NCI-H1105 treated with DMSO at 0.1 percent for 48 hours (cell line): ENCODE data around the gene VPS25.
"Not testable (repeated sequence)": the region's sequence is repeated elsewhere in the genome, so short reads cannot be mapped to it uniquely, and the experiment has no call there.

Experiments
- DNase-seq: peaks from one replicate; lab custom pipeline; 2025; lab: John Stamatoyannopoulos, UW

VPS25 gene

DNA sequence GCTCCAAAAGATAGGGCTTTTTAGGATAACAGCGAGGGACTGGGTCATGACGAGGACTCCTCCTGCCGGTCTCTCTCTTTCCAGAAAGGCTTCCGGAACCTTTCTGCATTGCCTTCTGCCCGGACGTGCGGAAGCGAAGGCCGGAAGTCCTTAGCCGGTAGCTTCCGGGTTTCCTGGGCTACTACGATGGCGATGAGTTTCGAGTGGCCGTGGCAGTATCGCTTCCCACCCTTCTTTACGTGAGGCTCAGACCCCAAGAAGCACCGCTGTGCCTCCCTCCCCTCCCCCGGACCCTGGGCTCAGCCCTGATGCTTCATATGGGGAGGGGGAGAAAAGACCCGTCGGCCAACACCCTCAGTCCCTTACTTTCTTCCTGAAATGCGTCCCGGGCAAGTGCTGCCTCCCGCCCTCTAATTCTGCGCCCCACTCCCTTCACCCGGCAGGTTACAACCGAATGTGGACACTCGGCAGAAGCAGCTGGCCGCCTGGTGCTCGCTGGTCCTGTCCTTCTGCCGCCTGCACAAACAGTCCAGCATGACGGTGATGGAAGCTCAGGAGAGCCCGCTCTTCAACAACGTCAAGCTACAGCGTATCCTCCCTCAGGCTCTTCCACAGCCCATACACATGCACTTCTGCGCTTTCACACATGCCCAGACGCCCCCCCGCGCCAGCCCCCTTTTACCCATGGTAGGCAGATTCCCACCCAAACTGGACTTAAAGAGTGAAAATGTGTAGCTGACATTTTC, at the start of gene VPS25:
TSS of gene VPS25 (plus strand) at position 160 of the 746 bp plus-strand sequence. CDS start at position 187, 27 bp downstream.
- peak; percentile 70 for DNase-seq

DNA sequence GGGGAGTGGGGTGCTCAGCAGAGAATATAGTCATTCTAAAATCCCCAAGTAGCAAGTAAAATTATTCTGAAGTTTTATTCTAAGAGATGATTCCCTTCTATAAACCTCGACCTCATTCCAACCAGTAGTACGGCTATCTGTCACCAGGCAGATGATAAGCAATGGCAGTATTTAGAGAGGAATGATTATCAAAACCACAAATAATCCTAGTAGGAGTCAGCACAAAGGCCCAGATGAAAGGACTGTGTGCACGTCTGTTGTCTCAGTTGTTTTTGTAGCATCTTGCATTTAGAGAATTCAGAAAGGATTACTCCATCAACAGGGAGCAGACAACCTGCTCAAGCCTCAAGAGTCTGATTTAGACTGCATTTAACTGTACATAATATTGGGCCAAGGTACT, 49.6 kb upstream of the VPS25 start:
- no peak for DNase-seq

DNA sequence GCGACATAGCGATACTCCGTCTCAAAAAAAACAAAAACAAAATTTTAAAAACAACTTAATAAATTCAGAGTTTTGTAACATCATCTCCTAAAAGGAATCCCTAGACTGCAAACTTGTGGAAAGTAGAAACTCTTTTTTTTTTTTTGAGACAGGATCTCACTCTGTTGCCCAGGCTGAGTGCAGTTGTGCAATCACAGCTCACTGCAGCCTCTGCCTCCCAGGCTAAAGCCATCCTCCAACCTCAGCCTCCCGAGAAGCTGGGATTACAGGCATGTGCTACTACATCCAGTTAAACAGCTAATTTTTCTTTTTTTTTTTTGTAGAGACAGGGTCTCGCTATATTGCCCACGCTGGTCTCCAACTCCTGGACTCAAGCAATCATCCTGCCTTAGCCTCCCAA, 48.1 kb upstream of the VPS25 start:
- no peak for DNase-seq

DNA sequence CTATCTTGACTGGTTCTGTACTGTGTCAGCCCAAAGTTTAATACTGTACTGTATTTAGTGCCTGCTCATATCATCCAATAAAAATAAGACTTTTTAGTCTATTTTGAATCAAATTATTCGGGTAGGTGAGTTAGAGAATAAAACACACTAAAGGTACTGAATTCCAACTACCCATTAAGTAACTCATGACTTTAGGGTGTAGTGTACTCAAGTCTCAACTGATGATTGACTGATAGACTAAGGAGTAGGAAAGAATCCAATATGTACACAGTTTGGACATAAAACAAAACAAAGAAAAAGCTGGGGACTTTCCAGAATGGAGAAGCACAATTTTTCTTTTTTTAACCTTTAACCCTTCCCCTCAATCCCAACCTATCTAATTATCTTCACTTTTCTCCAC, 32.5 kb upstream of the VPS25 start:
- DNase-seq: no peak

DNA sequence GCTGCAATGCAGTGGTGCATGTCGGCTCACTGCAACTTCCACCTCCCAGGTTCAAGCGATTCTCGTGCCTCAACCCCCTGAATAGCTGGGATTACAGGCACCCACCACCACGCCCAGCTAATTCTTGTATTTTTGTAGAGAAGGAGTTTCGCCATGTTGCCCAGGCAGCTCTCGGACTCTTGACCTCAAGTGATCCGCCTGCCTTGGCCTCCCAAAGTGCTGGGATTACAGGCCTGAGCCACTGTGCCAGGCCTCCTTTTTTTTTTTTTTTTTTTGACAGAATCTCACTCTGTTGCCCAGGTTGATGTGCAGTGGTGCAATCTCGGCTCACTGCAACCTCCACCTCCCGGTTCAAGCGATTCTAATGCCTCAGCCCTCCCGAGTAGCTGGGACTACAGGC, 30.3 kb upstream of the VPS25 start:
- DNase-seq: not testable (repeated sequence)

DNA sequence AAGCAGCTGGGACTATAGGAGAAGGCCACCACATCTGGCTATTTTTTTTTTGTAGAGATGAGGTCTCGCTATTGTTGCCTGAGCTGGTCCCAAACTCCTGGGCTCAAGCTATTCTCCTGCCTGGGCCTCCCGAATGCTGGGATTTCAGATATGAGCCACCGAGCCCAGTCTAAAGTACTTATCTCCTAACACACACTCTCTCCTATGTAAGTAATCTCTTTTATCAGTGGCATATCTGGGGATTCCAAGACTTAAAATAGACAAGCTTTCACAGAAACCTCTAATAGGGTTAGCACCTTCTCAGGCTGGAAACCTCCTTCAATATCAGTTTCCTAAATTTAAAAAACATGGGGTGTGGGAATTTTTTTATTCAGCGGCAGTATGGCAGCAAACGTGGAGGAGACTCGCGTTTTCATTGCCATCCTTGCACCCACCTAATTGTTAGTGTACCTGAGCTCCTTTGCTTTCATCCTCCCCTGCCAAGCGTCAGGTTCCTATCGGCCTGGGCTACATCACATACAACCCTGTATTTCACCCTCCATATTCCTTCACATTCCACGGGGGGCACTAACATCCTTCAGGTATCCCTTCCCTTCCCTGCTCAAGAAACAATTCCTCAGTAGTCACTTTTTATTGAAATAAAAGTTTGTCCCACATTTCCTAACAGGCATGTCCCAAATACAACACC, 29.5 kb upstream of the VPS25 start:
- DNase-seq: no peak

DNA sequence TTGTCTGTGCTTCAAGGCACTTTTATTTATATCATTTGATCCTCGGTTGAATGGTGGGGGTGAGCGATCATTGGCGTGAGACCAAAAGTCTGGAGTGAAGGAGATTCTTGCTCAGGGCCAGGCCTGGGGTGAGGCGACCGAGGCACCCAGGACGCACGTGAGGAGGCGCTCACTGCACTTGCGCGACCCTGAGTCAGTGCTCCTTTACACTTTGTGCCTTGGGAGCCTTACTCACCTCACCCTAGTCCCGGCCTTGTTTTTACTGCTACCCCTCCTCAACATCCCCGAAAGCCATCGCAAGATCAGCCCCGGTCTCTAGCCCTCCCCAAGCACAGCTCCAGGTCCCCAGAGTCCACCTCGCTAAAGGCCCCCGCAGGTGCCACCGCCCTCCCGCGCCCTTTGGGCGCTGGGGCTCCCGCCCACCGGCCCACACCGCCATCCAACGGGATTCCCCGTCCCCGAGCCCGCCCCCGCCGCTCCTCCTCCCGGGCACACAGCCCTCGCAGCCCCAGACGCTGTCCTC, 28.9 kb upstream of the VPS25 start:
- DNase-seq: peak; percentile 76

DNA sequence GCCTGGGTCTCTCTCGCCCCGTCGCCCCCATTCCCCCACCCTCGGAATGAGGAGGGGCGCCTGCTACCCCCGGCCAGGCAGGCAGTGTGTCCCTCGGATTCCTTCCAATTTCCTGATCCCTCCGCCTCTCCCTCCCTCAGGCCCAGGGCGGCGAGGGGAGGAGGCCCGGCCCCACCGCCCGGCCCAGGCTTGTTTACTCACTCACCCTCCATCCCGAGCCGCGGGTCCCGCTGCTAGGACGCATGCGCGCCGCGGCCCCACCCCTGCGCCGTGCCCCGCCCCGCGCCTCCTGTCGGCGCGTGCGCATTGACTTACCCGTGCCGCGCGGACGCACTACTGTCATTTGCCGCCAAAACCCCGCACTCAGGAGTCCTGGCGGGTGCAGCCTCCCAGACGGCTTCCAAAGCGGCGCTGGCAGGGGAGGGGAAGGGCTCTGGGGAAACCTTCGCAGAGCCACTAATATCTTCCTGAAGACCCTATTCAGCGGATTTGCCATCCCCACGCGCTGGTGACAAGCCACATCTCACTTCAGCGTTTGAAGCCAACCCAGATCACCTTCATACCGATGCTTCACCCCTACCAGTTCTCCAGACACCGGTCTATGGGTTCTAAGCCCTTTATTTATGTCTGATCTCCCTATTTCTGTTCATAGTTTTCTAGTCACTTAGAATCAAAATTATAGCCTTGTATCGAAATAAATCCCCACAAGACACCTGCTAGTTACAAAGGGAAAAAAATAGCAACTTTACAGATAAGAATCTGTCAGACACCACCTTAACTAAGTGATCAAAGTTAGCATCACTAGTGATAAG, 28.2 kb upstream of the VPS25 start, which contains the start of gene EZH1:
TSS of gene EZH1 (minus strand) at position 235 of the 812 bp plus-strand sequence. CDS start 16,099 bp downstream, outside the sequence.
- DNase-seq: peak; percentile 90

DNA sequence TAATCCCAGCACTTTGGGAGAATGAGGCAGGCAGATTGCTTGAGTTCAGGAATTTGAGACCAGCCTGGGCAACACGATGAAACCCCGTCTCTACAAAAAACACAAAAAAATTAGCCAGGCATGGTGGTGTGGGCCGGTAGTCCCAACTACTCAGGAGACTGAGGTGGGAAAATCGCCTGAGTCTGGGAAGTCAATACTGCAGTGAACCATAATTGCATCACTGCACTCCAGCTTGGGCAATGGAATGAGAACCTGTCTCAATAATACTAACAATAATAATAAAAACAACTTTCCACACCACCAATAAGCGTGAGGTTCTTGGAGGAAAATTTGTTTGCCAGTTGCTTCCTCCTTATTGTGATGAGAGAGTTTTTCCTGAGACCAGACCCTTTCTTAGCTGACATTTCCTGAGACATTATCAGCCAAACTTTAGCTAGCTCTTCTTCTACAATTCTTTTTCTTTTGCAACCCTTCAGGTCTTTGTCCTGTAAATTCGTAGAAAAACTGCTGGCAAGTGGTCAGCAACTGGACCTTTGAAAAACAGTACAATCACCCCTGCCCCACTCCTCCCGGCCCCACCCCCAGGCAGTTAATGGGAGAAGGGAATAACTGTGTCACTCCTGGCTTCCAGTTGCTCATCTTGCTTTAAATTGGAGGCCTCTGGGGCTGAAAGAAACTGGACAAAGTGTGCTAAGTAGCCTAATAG, 24.9 kb upstream of the VPS25 start:
- no peak for DNase-seq

DNA sequence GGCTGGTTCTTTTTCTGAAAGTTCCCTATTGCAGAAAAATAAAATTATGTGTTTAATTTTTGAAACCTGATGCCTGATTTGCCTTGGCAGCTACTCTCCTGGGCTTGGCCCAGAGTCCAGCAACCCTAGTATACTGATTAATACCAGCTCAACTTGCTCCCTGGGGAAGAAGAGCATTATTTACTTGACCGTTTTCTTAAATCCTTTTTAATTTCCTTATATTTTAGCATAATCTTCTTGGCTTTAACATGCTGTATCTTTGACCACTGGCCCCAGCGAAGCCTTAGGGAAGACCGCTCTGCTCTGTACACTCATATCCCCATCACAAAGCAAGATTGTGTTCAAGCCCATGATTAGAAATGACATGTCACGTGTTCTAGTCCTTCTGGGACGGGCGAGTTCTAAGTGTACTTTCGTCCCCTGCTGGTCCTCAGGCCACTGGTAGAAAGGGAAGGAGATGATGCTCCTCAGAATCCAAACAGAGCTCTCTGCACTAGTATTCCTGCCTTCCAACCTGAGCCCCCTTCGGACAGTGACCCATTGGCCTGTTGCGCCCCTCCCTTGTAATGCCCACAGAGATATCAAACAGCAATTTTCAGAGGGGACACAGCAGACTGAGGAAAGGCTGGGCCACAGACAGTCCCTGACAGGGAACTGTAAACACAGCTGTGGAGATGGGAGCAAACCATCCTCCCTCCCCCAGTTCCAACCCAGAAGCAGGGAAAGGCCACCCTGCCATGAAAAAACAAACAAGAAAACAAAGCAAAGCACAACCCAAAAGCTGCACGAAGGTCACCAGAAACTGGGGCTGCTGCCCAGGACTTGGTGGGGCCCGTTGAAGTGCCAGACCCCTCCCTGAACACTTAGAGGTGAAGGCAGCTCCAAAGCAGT, 24.1 kb upstream of the VPS25 start:
- DNase-seq: no peak

DNA sequence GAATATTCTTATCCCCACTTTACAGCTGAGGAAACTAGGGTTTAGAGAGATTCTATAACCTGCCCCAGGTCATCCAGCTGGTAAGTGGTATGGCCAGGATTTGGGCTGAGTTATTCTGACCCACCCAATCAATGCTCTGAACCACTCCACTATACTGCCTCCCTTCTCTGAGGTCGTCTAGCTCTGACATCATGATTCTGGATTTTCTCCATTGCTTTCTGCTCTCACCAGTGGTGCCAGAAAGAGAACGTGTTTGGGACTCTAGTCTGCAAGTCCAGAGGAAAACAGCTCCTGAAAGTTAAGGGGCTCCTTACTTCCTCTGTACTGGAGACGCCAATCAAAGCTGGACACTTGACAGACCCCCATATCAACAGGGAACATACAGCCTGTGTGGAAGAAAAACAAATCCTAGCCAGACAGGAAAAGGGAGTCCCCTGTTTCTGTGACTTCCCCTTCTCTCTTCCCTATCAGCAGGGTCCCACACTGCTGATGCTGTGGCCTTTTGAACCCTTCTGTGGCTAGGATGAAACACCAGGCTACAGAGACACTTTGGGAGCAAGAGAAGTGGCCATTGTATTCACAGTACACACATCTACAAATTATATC, 22.4 kb upstream of the VPS25 start:
- DNase-seq: no peak

DNA sequence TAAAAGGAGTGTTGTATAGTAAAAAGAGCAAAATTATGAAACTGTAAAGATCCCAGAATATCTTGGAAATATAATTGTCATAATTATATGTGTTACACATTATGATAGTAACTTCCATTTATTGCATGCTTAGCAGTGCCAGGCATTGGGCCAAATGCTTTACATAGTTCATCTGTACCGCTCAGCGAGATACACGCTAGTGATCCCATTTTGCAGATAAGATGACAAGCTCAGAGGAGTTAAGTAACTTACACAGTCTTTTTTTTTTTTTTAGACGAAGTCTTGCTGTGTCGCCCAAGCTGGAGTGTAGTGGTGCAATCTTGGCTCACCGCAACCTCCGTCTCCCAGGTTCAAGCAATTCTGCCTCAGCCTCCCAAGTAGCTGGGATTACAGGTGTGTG, 21.6 kb upstream of the VPS25 start:
- DNase-seq: no peak

DNA sequence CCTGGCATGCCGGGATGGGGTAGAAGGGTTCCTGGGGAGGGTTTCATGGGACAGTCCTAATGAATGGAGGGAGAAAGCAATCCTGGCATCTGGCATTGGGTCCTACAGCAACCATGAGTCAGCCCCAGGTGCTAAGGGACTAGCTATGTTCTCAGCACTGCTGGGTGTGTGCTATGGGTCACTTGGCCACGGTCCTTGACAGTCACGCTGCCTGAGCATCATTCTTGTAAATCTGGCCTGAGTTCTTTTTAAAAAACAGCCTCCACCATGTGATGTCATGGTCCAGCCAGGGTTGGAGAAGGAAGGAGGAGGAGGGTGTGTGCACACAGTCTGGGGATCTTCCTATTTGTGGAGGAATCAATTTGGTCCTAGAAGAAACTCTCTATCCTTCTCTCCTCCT, 18.5 kb upstream of the VPS25 start:
- no peak for DNase-seq

DNA sequence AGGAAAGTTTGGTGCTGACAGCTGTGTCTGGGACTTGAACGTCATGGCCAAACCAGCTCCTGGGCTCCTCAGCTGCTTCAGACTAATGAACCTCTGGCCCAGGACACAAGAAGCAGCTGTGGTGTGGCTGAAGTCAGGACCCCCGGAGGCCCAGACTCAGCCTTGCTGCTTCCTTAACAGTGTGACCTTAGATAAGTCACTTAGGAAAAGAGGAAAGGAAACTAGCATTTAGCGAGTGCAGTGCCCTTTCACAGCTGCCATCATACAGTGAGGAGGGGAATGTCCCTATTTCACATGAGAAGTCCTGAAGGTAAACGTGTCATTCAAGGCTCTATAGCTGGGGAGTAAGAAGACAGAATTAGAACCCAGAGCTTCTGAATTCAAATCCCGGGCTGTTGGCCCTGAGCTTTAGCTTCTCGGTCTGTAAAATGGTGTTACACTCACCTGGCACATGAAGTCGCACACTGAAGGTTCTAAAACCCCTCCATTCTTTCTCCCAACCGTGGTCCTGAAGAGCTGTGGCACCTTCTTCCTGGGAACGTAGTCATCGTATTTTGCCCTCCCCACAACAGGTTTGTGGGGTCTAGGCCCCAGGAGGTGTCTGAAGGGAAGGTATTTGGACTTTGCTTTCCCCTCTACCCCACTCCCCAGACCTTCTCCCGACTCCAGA, 13.1 kb upstream of the VPS25 start:
- DNase-seq: no peak

DNA sequence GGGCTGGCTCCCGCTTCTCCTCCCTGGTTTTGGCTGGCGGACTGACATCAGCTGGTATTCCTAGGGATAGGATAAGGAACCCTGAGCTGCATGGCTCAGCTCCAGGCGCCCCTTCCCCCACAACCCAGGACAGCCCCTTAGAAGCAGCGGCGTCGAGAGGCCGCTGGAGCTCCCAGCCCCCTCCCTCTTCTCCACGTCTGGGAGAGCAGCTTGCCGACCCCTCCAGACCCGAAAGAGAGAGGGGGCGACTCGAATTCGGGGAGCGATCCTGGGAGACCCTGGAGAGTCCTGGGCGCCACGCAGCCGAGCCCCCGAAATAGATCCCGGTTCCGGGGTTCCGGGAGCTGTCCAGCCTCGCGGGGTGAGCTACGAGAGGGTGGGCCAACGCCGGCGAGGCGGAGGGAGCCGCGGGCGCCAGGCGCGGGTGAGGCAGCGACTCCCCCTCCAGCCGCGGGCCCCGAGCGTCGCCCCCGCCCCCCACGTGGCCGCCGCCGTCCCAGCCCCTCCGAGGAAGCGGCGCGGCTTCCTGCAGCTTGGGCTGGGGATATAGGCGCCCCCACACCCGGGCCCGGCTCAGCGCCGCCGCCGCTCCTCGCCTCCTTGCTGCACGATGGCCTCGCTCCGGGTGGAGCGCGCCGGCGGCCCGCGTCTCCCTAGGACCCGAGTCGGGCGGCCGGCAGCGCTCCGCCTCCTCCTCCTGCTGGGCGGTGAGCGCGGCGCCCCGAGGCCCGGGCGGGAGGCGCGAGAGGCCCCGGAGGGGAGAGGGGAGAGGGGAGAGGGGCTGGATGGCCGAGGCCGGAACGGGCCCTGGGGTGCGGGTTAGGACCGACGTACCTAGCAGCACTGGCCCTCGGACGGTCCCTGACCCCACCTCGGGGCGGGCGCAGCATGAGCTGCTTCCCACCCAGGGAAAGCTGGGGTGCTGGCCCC, 12.3 kb upstream of the VPS25 start, which contains the start of gene RAMP2:
TSS of gene RAMP2 (plus strand) at position 576 of the 930 bp plus-strand sequence. CDS start at position 611, 35 bp downstream.
- DNase-seq: peak; percentile 25

DNA sequence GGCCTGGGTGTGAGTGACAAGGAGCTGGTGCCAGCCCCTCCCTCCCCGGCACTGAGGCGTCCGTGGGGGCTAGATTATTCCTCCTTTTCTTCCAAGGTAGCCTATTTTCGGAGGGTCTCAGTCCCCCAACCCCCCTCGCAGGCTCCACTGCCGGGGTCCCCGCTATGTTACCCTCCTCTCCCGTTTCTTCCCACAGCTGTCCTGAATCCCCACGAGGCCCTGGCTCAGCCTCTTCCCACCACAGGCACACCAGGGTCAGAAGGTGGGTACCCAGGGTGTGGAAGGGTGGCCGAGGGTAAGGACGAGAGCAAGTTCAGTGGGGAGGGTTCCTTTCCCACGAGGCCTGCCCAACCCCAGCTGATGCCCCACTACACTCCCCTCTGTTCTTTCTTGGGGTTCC, 11.6 kb upstream of the VPS25 start:
- DNase-seq: no peak

DNA sequence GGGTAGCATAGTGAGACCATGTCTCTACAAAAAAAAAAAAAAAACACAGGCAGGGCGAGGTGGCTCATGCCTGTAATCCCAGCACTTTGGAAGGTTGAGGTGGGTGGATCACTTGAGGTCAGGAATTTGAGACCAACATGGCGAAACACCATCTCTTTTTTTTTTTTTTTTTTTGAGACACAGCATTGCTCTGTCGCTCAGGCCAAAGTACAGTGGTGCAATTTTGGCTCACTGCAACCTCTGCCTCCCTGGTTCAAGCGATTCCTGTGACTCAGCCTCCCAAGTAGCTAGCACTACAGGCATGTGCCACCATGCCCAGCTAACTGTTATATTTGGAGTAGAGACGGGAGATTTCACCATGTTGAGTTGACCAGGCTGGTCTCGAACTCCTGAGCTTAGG, 7.1 kb upstream of the VPS25 start:
- DNase-seq: no peak

DNA sequence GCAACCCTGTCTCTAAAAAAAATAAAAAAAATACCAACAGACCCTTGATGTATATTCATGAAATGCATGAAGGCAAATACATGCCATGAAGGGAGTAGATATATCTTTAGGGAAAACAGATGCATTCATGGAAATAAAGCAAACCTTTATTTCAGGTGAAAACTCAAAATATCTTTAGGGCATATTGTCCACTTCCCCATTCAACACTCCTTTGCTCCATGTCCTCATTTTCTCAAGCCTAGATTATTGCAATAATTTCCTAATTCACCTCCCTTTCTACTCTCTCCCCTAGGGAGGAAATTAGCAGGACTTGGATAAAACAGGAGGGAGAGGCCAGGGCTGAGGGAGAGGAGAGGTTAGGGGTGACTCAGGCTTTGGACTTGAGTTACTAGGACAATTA, 5.7 kb upstream of the VPS25 start:
- no peak for DNase-seq
